ENCODE measurements around the gene GANAB.
"Not testable (repeated sequence)": the region's sequence is repeated elsewhere in the genome, so short reads cannot be mapped to it uniquely, and the experiment has no call there.

Gene GANAB

GRCh38 chr11:62645946-62646824 is at the start of gene GANAB:
Gene GANAB (minus strand): TSS chr11:62646613. CDS start chr11:62646599, 14 bp downstream.
- no peak for TF ChIP-seq JUND (IDR thresholded peaks at IDR 0.05; ENCODE audit: low read depth)
- in situ Hi-C loops (cut with HindIII; ENCODE audit: low pct_unique_long_range_greater_than_20kb, low sequenced_read_pairs) = no loop called here
- peak; percentile 99 to 100 for DNase-seq (ENCODE audit: low read depth in 1 of 2, low spot score in 1 of 2)

GRCh38 chr11:62694455-62695167 is 48.2 kb upstream of the GANAB start:
- no peak for TF ChIP-seq JUND (IDR thresholded peaks at IDR 0.05; ENCODE audit: low read depth)
- in situ Hi-C loops (cut with HindIII; ENCODE audit: low pct_unique_long_range_greater_than_20kb, low sequenced_read_pairs) = no loop called here
- DNase-seq (ENCODE audit: low read depth in 1 of 2, low spot score in 1 of 2) = peak; percentile 77 to 89

GRCh38 chr11:62693624-62694023 is 47.2 kb upstream of the GANAB start:
- in situ Hi-C loops (cut with HindIII; ENCODE audit: low pct_unique_long_range_greater_than_20kb, low sequenced_read_pairs); DNase-seq (ENCODE audit: low read depth in 1 of 2, low spot score in 1 of 2): not testable (repeated sequence)

- in situ Hi-C loops (cut with HindIII; ENCODE audit: low pct_unique_long_range_greater_than_20kb, low sequenced_read_pairs) = no loop called here
- no peak for TF ChIP-seq JUND (IDR thresholded peaks at IDR 0.05; ENCODE audit: low read depth)
- no peak for DNase-seq (ENCODE audit: low read depth in 1 of 2, low spot score in 1 of 2)
These were observed 43.2 kb upstream of the GANAB start, which contains the start of gene LRRN4CL for GRCh38 chr11:62689421-62690183. Gene LRRN4CL (minus strand): TSS chr11:62689530. CDS start chr11:62688508, 1,022 bp downstream.

GRCh38 chr11:62688491-62688890 is 42.1 kb upstream of the GANAB start:
- no peak for TF ChIP-seq JUND (IDR thresholded peaks at IDR 0.05; ENCODE audit: low read depth)
- no peak for DNase-seq (ENCODE audit: low read depth in 1 of 2, low spot score in 1 of 2)
- in situ Hi-C loops (cut with HindIII; ENCODE audit: low pct_unique_long_range_greater_than_20kb, low sequenced_read_pairs) = no loop called here

GRCh38 chr11:62687508-62688396 is 41.3 kb upstream of the GANAB start:
- in situ Hi-C loops (cut with HindIII; ENCODE audit: low pct_unique_long_range_greater_than_20kb, low sequenced_read_pairs) = no loop called here
- no peak for TF ChIP-seq JUND (IDR thresholded peaks at IDR 0.05; ENCODE audit: low read depth)
- no peak for DNase-seq (ENCODE audit: low read depth in 1 of 2, low spot score in 1 of 2)

GRCh38 chr11:62682518-62682917 is 36.1 kb upstream of the GANAB start:
- peak; percentile 49 to 69 for DNase-seq (ENCODE audit: low read depth in 1 of 2, low spot score in 1 of 2)
- in situ Hi-C loops (cut with HindIII; ENCODE audit: low pct_unique_long_range_greater_than_20kb, low sequenced_read_pairs) = no loop called here

GRCh38 chr11:62680825-62681240 is 34.4 kb upstream of the GANAB start:
- in situ Hi-C loops (cut with HindIII; ENCODE audit: low pct_unique_long_range_greater_than_20kb, low sequenced_read_pairs) = no loop called here
- TF ChIP-seq JUND (IDR thresholded peaks at IDR 0.05; ENCODE audit: low read depth) = no peak
- DNase-seq (ENCODE audit: low read depth in 1 of 2, low spot score in 1 of 2) = peak; percentile 91 to 92

More at GRCh38 chr11:62682518-62682917, 36.1 kb upstream of the GANAB start:
- TF ChIP-seq JUND (IDR thresholded peaks at IDR 0.05; ENCODE audit: low read depth) = no peak

GRCh38 chr11:62678770-62679696 is 32.6 kb upstream of the GANAB start, which contains the start of gene UBXN1:
Gene UBXN1 (minus strand): TSS chr11:62679073. CDS start chr11:62678923, 150 bp downstream.
- TF ChIP-seq JUND (IDR thresholded peaks at IDR 0.05; ENCODE audit: low read depth) = no peak
- peak; percentile 89 to 92 for DNase-seq (ENCODE audit: low read depth in 1 of 2, low spot score in 1 of 2)
- in situ Hi-C loops (cut with HindIII; ENCODE audit: low pct_unique_long_range_greater_than_20kb, low sequenced_read_pairs) = no loop called here

- DNase-seq (ENCODE audit: low read depth in 1 of 2, low spot score in 1 of 2) = no peak
- TF ChIP-seq JUND (IDR thresholded peaks at IDR 0.05; ENCODE audit: low read depth) = no peak
- in situ Hi-C loops (cut with HindIII; ENCODE audit: low pct_unique_long_range_greater_than_20kb, low sequenced_read_pairs) = no loop called here
These were observed 32.0 kb upstream of the GANAB start for GRCh38 chr11:62678433-62678769.

- in situ Hi-C loops (cut with HindIII; ENCODE audit: low pct_unique_long_range_greater_than_20kb, low sequenced_read_pairs) = no loop called here
- no peak for DNase-seq (ENCODE audit: low read depth in 1 of 2, low spot score in 1 of 2)
- no peak for TF ChIP-seq JUND (IDR thresholded peaks at IDR 0.05; ENCODE audit: low read depth)
These were observed 31.3 kb upstream of the GANAB start for GRCh38 chr11:62677714-62678113.
